SK-N-SH treated with all-trans-retinoic acid at 6 μM for 48 hours (cell line): ENCODE data around the gene CMC2.

ENCODE experiments used
- ARNTL ChIP-seq: fragments of 450-650 bp; formaldehyde crosslinking; IDR thresholded peaks from 2 replicates; pipeline ENCODE4 v1.5.0; 2020; ENCODE audit warnings: low read depth, mild to moderate bottlenecking, moderate library complexity, borderline replicate concordance
- BACH2 ChIP-seq: fragments of 250-450 bp; sonication (Bioruptor Pico); IDR thresholded peaks from 2 replicates; pipeline ENCODE4 v1.9.0; 2021; ENCODE audit warnings: mild to moderate bottlenecking, borderline replicate concordance
- CSDC2 ChIP-seq: fragments of 250-450 bp; sonication (Bioruptor Pico); IDR thresholded peaks from 2 replicates; pipeline ENCODE4 v1.5.0; 2020; ENCODE audit warnings: mild to moderate bottlenecking, moderate library complexity
- GLIS3 ChIP-seq: fragments of 250-450 bp; sonication (Bioruptor Pico); IDR thresholded peaks from 2 replicates; pipeline ENCODE4 v1.5.0; 2020; ENCODE audit warnings: mild to moderate bottlenecking, moderate library complexity
- POU6F1 ChIP-seq: fragments of 250-450 bp; sonication (Bioruptor Pico); IDR thresholded peaks from 2 replicates; pipeline ENCODE4 v1.8.0; 2021; ENCODE audit warnings: low read depth, mild to moderate bottlenecking, moderate library complexity, borderline replicate concordance
- PPARA ChIP-seq: fragments of 250-450 bp; sonication (Bioruptor Pico); IDR thresholded peaks from 2 replicates; pipeline ENCODE4 v1.5.0; 2020; ENCODE audit warnings: mild to moderate bottlenecking, borderline replicate concordance
- RARB ChIP-seq: fragments of 250-450 bp; sonication (Bioruptor Pico); IDR thresholded peaks from 2 replicates; pipeline ENCODE4 v1.8.0; 2021; ENCODE audit warnings: mild to moderate bottlenecking, moderate library complexity
- SNAI2 ChIP-seq: fragments of 250-450 bp; sonication (Bioruptor Pico); IDR thresholded peaks from 2 replicates; pipeline ENCODE4 v1.5.0; 2020; ENCODE audit warnings: mild to moderate bottlenecking, moderate library complexity
- TCF4 ChIP-seq: fragments of 250-450 bp; sonication (Bioruptor Pico); IDR thresholded peaks from 2 replicates; pipeline ENCODE4 v1.8.0; 2021; ENCODE audit warnings: mild to moderate bottlenecking, moderate library complexity, borderline replicate concordance
- TOX ChIP-seq: fragments of 250-450 bp; sonication (Bioruptor Pico); IDR thresholded peaks from 2 replicates; pipeline ENCODE4 v1.8.0; 2021; ENCODE audit warnings: mild to moderate bottlenecking, moderate library complexity, borderline replicate concordance
- ZC3H10 ChIP-seq: fragments of 250-450 bp; sonication (Bioruptor Pico); IDR thresholded peaks from 2 replicates; pipeline ENCODE4 v1.5.1; 2021; ENCODE audit warnings: mild to moderate bottlenecking, moderate library complexity
- ZFP30 ChIP-seq: fragments of 450-650 bp; formaldehyde crosslinking; IDR thresholded peaks from 2 replicates; pipeline ENCODE4 v1.5.0; 2022; ENCODE audit warnings: mild to moderate bottlenecking, moderate library complexity
- ZNF8 ChIP-seq: fragments of 450-650 bp; formaldehyde crosslinking; IDR thresholded peaks from 2 replicates; pipeline ENCODE4 v1.5.0; 2020; ENCODE audit warnings: mild to moderate bottlenecking, moderate library complexity
- TF ChIP-seq, protein P1 (sequence below): fragments of 250-450 bp; sonication (Bioruptor Pico); IDR thresholded peaks from 2 replicates; pipeline ENCODE4 v1.8.0; 2020; ENCODE audit warnings: mild to moderate bottlenecking, moderate library complexity, borderline replicate concordance

DNA sequence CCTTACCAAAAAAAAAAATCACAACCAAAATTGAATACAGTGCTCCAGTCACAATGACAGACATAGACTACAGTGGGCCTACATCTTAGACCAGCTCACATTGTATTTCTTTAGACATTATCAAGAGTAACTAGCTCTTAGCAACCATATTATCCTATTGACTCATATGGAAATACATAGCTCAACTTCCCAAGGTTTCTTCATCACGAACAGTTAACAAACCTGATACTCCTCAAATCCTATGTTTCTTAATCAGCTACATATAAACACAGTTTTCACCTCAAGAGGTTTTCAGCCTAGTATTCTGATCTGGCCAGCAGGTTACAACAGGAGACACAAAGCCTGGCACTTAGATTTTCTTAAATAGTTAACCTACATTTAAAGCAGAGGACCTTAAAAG is 29.7 kb downstream of the CMC2 start:
- no peak for TF ChIP-seq GLIS3 (CRISPR knock-in tag)
- TF ChIP-seq SNAI2, result no peak
- TF ChIP-seq, protein P1, sequence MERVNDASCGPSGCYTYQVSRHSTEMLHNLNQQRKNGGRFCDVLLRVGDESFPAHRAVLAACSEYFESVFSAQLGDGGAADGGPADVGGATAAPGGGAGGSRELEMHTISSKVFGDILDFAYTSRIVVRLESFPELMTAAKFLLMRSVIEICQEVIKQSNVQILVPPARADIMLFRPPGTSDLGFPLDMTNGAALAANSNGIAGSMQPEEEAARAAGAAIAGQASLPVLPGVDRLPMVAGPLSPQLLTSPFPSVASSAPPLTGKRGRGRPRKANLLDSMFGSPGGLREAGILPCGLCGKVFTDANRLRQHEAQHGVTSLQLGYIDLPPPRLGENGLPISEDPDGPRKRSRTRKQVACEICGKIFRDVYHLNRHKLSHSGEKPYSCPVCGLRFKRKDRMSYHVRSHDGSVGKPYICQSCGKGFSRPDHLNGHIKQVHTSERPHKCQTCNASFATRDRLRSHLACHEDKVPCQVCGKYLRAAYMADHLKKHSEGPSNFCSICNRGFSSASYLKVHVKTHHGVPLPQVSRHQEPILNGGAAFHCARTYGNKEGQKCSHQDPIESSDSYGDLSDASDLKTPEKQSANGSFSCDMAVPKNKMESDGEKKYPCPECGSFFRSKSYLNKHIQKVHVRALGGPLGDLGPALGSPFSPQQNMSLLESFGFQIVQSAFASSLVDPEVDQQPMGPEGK, result no peak
- TF ChIP-seq ZFP30 (CRISPR knock-in tag), result no peak
- no peak for TF ChIP-seq ARNTL
- TF ChIP-seq ZNF8 (CRISPR knock-in tag), result no peak
- no peak for TF ChIP-seq TOX
- TF ChIP-seq BACH2 (CRISPR knock-in tag), result no peak
- no peak for TF ChIP-seq RARB (CRISPR knock-in tag)
- no peak for TF ChIP-seq PPARA (CRISPR knock-in tag)
- no peak for TF ChIP-seq CSDC2 (CRISPR knock-in tag)
- no peak for TF ChIP-seq TCF4 (CRISPR knock-in tag)
- TF ChIP-seq POU6F1 (CRISPR knock-in tag), result no peak
- TF ChIP-seq ZC3H10 (CRISPR knock-in tag), result no peak
